NCI-H510A (cell line): ENCODE data around the gene BCL2L11.

ENCODE experiments used
- DNase-seq: peaks from one replicate; lab custom pipeline; 2025; lab: John Stamatoyannopoulos, UW

BCL2L11 gene

DNA sequence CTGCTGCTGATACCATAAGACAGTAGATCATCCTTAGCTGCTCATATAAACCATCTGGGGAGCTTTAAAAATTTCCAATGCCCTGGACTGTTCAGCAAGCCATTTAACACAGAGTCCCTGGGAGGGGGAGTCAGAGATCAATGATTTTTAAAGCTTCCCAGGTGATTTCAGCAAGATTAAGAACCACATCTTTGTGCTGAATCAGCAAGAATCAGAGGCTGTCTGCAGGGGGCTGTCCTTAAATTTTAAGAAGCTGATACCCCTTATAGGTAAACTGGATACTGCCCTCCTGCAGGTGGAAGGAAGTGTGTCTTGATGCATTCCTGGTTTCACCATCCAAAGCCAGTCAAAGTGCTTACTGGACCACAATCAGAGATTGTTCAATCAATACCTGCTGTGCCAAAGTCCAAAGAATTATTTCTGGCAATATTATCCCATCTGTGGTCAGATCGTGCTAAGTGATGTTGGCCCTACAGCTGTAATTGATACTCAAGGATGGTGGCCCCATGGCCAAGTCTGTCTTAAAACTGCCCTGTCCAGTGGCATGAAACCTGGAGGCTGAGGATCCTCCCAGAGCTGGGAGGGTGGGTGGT is 72.2 kb downstream of the BCL2L11 start:
- DNase-seq: no peak

DNA sequence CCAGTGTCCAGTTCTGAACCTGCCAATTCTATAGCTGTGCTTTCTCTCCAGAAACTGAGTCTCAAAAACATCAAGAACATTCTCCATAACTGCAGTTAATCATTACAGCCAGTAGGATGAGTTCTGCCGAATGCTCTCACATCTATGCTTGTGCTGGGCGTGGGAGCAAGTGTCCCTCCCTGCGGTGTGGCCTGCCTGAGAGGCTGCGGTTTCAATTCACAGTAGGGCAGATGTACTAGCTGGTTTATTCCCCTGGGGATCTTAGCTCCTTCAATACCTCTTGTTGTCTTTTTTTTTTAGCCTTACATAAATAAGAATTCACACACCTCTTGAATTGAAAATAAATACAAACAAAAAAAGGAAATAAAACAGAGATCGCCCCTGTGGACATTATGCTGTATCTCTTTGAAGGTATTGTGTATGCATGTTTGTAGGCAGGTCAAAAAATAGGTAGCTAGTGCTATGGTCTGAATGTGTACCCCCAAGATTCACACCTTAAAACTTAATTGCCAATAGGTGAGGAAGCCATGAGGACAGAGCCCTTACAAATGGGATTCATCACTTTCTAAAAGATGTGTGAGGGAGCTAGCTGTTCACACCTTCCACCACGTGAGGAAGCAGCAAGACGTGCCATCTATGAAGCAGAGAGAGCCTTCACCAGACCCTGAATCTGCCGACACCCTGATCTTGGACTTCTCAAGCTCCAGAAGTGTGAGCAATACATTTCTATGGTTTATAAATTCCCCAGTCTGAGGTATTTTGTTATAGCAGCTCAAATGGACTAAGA is 74.3 kb downstream of the BCL2L11 start:
- no peak for DNase-seq

DNA sequence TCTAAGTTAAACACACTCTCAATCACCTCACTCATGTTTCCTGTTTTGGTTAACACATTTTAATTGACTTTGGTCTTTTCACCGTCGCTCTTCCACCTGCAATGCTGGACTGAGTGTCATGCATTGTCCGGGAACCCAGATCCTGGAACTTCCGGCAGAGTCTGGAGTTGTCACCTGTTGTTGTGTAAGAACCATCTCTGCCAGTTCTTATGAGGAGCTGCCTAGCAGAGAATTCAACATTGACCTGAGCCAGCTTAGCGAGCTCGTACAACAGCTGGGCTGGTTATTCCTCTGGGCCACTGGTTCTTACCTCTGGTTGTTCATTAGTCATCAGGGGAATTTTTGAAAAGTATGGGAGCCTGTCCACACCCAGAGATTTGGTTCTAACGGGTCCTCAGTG is 75.7 kb downstream of the BCL2L11 start:
- DNase-seq: no peak

DNA sequence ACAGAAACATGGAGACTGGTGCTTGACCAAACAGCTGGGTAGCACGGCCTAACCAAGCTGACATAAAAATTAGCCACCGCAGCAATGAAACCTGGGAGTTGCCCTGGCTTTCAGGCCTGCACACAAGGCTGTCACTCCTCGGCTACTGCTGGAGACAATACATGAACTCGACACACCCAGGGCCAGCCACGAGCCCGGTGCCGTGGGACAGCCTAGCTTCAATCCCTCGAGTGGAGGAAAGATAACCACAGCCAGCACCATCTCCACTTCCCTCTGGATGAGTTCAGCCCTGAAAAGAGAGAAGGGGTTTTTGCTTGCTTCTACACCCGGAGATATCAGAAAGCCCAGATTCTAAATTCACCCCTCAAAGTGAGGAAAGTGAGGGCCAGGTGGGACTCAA is 78.0 kb downstream of the BCL2L11 start:
- no peak for DNase-seq

DNA sequence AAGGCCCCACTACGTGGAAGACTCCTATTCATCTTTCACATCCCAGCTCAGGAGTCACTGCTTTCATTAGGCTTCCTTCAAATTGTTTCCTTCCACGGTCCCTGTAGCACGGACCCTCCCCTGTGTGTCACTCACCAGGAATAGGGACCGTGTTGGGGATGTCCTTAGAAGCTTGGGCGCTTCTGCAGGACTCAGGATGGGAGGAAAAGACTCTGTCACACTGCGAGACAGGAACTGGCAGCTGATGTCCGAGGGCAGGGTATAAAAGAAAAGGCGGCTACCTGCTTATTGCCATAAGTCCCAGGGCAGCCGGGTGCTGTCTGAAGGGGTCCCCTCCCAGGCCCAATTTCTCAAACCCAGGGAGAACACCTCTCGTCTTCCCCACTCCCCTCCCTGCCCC is 79.1 kb downstream of the BCL2L11 start:
- no peak for DNase-seq

DNA sequence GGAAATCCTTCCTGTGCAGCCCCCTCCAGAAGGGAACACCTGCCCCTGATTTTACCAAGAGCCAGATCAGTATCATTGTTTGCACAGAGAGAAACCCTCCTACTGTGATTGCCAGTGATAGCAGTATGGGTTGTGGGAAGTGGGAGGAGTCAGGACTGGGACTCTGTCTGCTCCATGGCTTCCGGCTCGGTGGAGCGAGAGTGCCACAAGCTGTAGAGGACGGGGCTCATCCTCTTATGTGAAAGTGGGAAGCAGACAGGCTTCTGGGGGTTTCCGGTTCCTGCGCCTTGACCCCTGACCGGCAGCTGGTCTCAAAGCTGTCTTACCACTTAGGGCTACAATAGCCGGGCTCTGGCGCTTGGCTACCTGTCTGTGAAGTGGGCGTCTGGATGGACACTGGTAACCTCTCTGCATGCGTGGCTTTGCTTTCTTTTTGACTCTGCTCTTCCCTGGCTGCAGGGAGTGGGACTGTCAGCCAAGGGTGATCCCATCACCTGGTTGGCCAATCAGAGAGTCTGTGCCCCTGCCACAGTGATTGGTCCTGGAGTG is 79.7 kb downstream of the BCL2L11 start:
- peak; percentile 81 for DNase-seq

DNA sequence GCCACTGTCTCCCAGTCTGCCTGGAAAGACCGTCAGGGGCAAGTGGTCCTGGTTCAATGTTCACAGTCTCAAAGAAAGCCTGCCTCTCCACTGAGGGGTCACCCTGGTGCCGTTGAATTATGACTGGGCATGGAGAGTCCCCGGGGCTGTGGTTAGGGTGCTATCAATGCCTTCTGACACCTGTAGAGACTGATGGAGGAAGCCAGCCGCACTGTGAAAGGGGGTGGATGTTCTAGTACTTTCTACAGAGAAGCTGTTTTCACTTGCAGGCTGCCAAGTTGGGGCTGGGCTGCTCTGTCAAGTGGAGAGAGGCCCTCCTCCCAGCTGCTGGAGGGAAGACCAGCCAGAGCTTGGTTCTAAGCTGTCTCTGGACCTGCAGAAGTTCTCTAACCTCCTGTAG is 80.5 kb downstream of the BCL2L11 start:
- no peak for DNase-seq

DNA sequence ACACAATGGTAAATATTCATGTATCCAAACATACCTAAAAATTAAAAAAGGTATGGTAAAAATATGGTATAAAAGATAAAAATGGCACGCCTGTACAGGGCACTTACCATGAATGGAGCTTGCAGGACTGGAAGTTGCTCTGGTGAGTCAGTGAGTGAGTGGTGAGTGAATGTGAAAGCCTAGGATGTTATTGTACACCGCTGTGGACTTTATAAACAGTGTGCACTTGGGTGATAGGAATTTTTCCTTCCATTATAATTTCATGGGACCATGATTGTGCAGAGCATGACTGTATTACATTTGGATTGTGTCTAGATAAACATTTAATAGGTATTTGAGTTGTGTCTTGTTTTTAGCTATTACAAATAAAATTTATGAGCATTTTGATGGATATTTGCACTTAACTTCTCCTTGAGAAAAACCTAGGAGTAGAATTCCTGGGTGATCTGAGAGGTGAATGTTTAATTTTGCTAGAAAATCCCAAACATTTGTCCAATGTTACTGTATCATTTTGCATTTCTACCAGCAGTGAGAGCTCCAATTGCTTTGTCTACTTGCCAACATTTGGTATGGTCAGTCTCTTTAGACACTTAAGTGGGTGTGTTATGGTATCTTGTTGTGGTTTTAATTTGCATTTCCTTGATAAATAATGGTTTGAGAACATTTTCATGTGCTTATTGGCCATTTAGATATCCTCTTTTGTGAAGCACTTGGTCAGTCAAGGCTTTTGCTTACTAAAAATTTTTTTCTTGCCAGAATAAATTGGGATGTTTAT is 81.7 kb downstream of the BCL2L11 start:
- DNase-seq: no peak

DNA sequence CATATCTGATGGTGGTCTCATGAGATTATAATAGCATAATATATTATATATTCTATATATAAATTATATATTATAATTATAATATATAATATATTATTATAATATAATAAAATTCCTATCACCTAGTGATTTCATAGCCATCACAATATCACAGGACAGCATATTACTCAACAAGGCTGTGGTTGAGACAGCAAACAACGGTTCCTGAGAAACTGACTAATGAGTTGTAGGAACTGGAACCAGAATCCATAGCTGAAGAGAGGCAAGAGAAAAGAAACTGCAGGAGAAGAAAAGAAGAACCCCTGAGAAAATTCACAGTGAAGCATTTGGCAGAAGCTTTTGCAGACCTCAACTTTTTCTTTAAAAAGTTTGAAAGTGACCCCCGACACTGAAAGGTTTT is 84.0 kb downstream of the BCL2L11 start:
- DNase-seq: no peak

DNA sequence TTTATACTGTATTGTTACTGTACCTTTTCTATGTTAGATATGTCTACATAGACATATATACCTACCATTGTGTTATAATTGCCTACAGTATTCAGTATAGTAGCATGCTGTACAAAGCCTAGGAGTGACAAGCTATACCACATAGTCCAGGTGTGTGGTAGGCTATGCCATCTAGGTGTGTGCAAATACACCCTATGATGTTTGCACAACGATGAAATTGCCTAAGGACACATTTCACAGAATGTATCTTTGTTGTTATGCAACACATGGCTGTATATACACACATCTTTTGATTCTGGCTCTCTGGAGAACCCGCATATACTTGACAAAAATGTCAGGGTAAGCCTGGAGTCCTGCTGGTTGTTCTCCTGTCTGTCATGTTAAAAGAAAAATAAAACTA is 85.1 kb downstream of the BCL2L11 start:
- no peak for DNase-seq

DNA sequence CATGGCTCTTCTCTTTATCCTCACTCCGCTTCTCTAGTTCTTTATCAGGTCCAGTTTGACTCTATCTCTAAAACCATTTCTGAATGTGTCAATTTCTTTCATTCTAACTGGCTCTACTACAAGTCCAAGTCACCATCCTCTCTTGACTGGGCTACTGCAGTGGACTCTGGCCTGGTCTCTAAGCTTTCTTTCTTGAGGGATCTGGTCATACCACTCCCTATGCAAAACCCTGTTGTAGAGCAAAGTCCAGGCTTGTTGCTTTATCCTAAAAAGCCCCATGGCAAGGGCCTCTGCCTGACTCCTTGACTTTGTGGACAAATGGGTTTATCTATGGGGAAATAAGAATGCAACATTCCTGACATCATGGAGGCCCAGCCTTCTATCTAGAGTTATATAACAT is 87.1 kb downstream of the BCL2L11 start:
- no peak for DNase-seq

DNA sequence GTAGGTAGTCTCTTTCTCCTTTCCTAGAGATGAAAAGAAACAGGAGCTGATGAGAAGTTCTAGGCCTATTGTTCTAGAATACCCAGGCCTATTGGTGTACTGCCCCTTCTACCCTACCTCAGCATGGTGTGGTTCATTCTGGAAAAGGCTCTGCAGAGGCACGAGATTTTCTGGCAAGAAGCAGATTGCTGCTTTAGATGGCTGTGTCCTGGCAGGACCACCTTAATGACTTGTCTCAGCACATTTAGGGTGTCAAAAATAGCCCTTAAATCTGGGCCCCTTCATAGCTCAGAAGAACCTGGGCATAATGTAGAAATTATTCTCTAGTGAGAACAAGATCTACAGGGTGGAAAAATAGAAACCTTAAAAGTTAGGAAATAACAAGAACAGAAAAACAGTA is 87.9 kb downstream of the BCL2L11 start:
- DNase-seq: no peak

DNA sequence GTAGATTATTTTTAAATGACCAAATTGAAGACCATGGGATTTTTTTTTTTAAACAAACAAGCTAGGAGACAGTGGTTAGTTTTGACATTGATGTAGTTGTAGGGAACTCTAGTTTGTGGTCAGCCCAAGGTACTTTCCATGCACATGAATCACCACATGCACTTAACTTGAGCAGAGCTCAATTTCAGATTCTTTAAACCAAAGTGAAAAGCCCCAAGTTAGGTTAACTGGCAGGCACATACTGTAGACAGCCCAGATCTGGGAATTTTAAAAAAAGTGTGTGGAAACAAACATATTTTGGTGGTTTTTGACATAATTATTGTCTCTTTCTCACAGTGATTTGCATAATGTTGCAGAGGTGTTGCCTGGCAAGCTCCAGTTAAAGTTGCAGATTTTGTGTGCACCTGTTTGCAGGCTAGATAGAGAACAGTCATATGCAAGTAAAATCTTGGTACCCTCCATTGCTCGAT is 88.4 kb downstream of the BCL2L11 start:
- no peak for DNase-seq

DNA sequence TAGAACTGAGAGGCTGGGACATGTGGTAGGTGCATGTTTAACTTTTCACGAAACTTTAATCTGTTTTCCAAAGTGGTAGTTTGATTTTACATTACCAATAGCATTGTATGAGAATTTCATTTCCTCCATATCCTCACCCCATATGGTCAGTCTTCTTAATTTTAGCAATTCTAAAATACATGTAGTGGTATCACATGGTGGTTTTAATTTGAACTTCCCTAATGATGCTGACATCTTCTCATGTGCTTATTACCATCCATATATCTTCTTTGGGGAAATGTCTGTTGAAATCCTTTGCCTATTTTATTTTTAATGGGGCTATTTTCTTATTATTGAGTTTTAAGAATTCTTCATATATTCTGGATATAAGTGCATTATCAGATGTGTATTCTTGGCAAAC is 89.3 kb downstream of the BCL2L11 start:
- no peak for DNase-seq

DNA sequence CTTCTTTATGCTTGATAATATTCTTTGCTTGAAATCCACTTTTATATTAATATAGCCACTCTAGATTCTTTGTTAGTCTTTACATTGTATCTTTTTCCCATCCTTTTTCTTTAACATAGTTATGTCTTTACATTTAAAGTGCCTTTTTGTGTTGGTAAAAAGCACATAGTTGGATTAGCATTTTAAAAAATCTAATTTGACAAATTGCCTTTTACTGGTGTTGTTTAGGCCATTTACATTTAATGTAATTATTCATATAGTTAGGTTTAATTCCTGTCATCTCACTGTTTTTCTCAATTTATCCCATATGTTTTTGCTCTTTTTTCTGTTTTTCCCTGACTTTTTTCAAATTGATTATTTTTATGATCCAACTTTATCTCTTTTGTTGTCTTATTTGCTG is 93.2 kb downstream of the BCL2L11 start:
- no peak for DNase-seq

DNA sequence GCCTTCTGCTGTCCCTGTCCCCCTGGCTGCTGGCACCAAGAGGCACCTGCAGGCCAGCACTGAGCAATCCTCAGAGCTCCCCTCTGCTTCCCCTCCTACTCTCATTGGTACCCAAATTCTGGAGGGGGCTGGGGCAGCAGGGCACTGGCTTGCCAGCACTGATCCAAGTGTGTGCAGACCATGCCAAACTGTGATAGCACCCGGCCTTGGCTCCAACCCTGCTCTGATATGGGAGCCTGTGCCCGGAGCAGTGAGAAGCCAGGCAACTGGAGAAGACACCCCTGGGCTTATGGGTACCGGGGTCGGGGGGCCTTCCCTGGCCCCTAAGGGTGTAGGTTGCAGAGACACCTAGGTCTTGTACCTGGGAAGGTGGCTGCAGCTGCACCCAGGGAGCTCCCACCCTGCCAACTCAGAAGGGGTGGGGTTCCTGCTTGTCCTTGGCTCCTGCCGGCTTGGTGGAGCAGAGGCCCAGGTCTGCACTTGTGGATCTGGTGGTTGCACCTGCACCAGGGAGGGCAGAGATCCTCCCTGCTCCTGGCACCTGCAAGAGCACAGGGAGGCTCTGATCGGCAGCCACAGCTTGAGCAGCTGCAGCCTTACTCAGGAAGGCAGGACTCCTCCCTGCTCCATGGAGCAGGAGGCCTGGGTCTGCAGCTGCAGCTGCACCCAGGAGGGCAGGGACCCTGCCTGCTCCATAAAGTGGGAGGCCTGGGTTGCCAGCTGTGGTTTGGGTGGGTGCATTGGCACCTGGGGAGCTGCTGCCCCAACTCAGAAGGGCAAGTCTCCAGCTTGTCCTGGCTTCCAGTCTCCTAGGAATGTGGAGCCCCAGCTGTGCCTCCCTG is 96.3 kb downstream of the BCL2L11 start:
- peak; percentile 57 for DNase-seq
